ENCODE measurements around the gene TLR2. TPM values are rescaled to one million over a fixed set of nuclear protein-coding genes. Genes with fewer than 3 reads are reported as not detected.

The TLR2 gene
- total RNA-seq, 1 donor from 2014 or later, result 17.9 TPM

GRCh38 chr4:153652051-153652784 is 31.9 kb upstream of the TLR2 start:
- TF ChIP-seq CTCF (IDR thresholded peaks at IDR 0.05; ENCODE audit: insufficient read depth, low read length, poor library complexity, severe bottlenecking), result no peak
- DNase-seq (ENCODE audit: low read depth), result no peak
- Histone ChIP-seq H3K27me3 (ENCODE audit: control insufficient read depth, insufficient read depth, low read length) (no peaks in the 10 kb centered on the region), H3K4me3 (ENCODE audit: low read depth, low read length) (no peak overlapping the region), H3K36me3 (ENCODE audit: control insufficient read depth, insufficient read depth, low read length) (no peaks in the 10 kb centered on the region)

GRCh38 chr4:153655002-153655541 is 29.0 kb upstream of the TLR2 start:
- Histone ChIP-seq H3K27me3 (ENCODE audit: control insufficient read depth, insufficient read depth, low read length) (no peaks in the 10 kb centered on the region), H3K4me3 (ENCODE audit: low read depth, low read length) (no peak overlapping the region), H3K36me3 (ENCODE audit: control insufficient read depth, insufficient read depth, low read length) (no peaks in the 10 kb centered on the region)
- no peak for DNase-seq (ENCODE audit: low read depth)
- TF ChIP-seq CTCF (IDR thresholded peaks at IDR 0.05; ENCODE audit: insufficient read depth, low read length, poor library complexity, severe bottlenecking), result no peak

GRCh38 chr4:153655928-153656327 is 28.2 kb upstream of the TLR2 start:
- no peaks in the 10 kb centered on the region for H3K27me3 ChIP-seq (ENCODE audit: control insufficient read depth, insufficient read depth, low read length)
- no peak overlapping the region for H3K4me3 ChIP-seq (ENCODE audit: low read depth, low read length)
- TF ChIP-seq CTCF (IDR thresholded peaks at IDR 0.05; ENCODE audit: insufficient read depth, low read length, poor library complexity, severe bottlenecking), result no peak
- no peak for DNase-seq (ENCODE audit: low read depth)
- no peaks in the 10 kb centered on the region for H3K36me3 ChIP-seq (ENCODE audit: control insufficient read depth, insufficient read depth, low read length)

- no peak for TF ChIP-seq CTCF (IDR thresholded peaks at IDR 0.05; ENCODE audit: insufficient read depth, low read length, poor library complexity, severe bottlenecking)
- no peak for DNase-seq (ENCODE audit: low read depth)
- Histone ChIP-seq H3K27me3 (ENCODE audit: control insufficient read depth, insufficient read depth, low read length) (no peaks in the 10 kb centered on the region), H3K4me3 (ENCODE audit: low read depth, low read length) (no peak overlapping the region), H3K36me3 (ENCODE audit: control insufficient read depth, insufficient read depth, low read length) (no peaks in the 10 kb centered on the region)
Measured at GRCh38 chr4:153661215-153661822, 22.8 kb upstream of the TLR2 start.

- no peak for TF ChIP-seq CTCF (IDR thresholded peaks at IDR 0.05; ENCODE audit: insufficient read depth, low read length, poor library complexity, severe bottlenecking)
- no peak overlapping the region for H3K4me3 ChIP-seq (ENCODE audit: low read depth, low read length)
- no peaks in the 10 kb centered on the region for H3K27me3 ChIP-seq (ENCODE audit: control insufficient read depth, insufficient read depth, low read length)
- no peak for DNase-seq (ENCODE audit: low read depth)
- no peaks in the 10 kb centered on the region for H3K36me3 ChIP-seq (ENCODE audit: control insufficient read depth, insufficient read depth, low read length)
Measured at GRCh38 chr4:153661908-153662307, 22.2 kb upstream of the TLR2 start.
